ENCODE measurements around the gene NDUFS2. TPM values are rescaled to one million over a fixed set of nuclear protein-coding genes. Genes with fewer than 3 reads are reported as not detected.
A peak's percentile ranks its signal among the peaks of the same experiment; 100 is the strongest.

NDUFS2 gene
- total RNA-seq (67.5 TPM), polyA plus RNA-seq (100 to 1,000 TPM; 107 to 128 (median 117) TPM)

DNA sequence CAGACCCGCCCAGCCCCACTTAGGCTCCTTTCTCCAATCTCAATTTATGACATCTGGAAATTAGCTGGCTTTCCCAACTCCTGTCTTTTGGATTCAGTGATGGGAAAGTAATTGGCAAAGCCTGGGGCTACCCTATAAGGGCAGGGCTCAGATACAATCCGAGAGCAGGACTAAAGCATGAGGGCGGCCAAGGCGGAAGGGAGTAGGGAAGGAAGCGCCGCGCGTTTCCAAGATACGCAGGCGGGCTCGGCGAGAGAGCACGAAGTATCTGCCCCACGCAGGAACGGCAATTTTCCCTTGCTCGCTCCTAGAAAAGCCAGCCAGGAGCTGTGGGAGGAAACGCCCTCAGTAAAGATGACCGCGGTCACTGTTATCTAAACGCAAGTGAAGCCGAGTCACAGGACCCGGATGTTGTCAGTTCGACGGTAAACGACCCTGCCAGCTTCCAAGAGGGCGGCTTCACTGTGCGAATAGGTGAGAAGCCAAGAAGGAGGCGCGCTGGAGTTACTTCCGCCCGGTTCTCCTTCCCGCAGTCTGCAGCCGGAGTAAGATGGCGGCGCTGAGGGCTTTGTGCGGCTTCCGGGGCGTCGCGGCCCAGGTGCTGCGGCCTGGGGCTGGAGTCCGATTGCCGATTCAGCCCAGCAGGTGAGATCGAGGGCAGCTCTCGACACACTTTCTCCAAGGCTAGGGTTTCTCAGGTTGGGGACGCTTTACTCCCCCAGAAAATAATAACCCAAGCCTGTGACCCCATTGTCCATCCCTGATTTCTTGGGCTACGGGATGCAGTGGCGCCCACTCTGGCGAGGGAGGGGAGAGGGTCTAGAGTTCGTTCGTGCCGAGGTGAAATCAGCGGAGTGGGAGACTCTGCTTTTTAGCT lies at the start of gene NDUFS2:
TSS of gene NDUFS2 (plus strand) at position 532 of the 877 bp plus-strand sequence. CDS start at position 551, 19 bp downstream.
- peaks cover 4% of the 10 kb centered on the region for H3K27me3 Mint-ChIP-seq
- peak within 1 kb of the TSS; percentile 96 to 98 (median 98) for H3K4me3 Mint-ChIP-seq
- peaks cover 62% of the 10 kb centered on the region for H3K4me1 ChIP-seq (ENCODE audit: control insufficient read depth, insufficient read depth, low read length, poor library complexity, severe bottlenecking)
- peak within 1 kb of the TSS; percentile 90 for H3K27ac ChIP-seq (ENCODE audit: insufficient read depth, low read length, poor library complexity, severe bottlenecking)
- H3K9me3 ChIP-seq (ENCODE audit: control insufficient read depth in 2 of 2, low read length in 2 of 2), result no peaks in the 10 kb centered on the region
- peak; percentile 98 to 99 for ATAC-seq (ENCODE audit: low read depth in 2 of 2)
- no peaks in the 10 kb centered on the region for H3K9me3 Mint-ChIP-seq
- H3K36me3 ChIP-seq (ENCODE audit: control insufficient read depth, insufficient read depth, low read length), result peaks cover 25% of the 10 kb centered on the region
- H3K4me3 ChIP-seq (ENCODE audit: low read depth, low read length), result peak within 1 kb of the TSS; percentile 85
- peaks cover 21% of the 10 kb centered on the region for H3K36me3 Mint-ChIP-seq
- DNase-seq, result peak; percentile 94 to 99 (median 96)
- H3K4me1 Mint-ChIP-seq, result peaks cover 26 to 80% (median 56%) of the 10 kb centered on the region in 4 donors
- no peaks in the 10 kb centered on the region for H3K27me3 ChIP-seq (ENCODE audit: control insufficient read depth, insufficient read depth, low read length)
- peak within 1 kb of the TSS; percentile 98 to 99 (median 99) for H3K27ac Mint-ChIP-seq

- ATAC-seq (ENCODE audit: low read depth in 2 of 2) (no peak), DNase-seq (no peak)
- peaks cover 13% of the 10 kb centered on the region for H3K36me3 Mint-ChIP-seq
- no peaks in the 10 kb centered on the region for H3K9me3 Mint-ChIP-seq
- H3K27me3 ChIP-seq (ENCODE audit: control insufficient read depth, insufficient read depth, low read length), result no peaks in the 10 kb centered on the region
- peaks cover 25 to 32% (median 29%) of the 10 kb centered on the region in 4 donors for H3K4me1 Mint-ChIP-seq
- H3K27me3 Mint-ChIP-seq, result no peaks in the 10 kb centered on the region
- no peaks in the 10 kb centered on the region for H3K9me3 ChIP-seq (ENCODE audit: control insufficient read depth in 2 of 2, low read length in 2 of 2)
- H3K36me3 ChIP-seq (ENCODE audit: control insufficient read depth, insufficient read depth, low read length), result peaks cover 13% of the 10 kb centered on the region
- H3K4me1 ChIP-seq (ENCODE audit: control insufficient read depth, insufficient read depth, low read length, poor library complexity, severe bottlenecking), result peaks cover 11% of the 10 kb centered on the region
- H3K27ac ChIP-seq (ENCODE audit: insufficient read depth, low read length, poor library complexity, severe bottlenecking), result peak overlapping the region; percentile 95
- peak overlapping the region; percentile 100 for H3K27ac Mint-ChIP-seq
- peak overlapping the region; percentile 96 to 100 (median 98) for H3K4me3 Mint-ChIP-seq
- H3K4me3 ChIP-seq (ENCODE audit: low read depth, low read length), result peak overlapping the region; percentile 97
Observed at GRCh38 chr1:161153176-161153575, 49.0 kb upstream of the NDUFS2 start.

GRCh38 chr1:161153682-161154337 lies 48.4 kb upstream of the NDUFS2 start, which contains the start of gene UFC1:
Gene UFC1, plus strand, starts transcription at chr1:161153978. Its CDS starts 20 bp downstream, at chr1:161153998.
- Histone ChIP-seq H3K4me3 (ENCODE audit: low read depth, low read length) (peak within 1 kb of the TSS; percentile 97), H3K36me3 (ENCODE audit: control insufficient read depth, insufficient read depth, low read length) (peaks cover 18% of the 10 kb centered on the region), H3K27me3 (ENCODE audit: control insufficient read depth, insufficient read depth, low read length) (no peaks in the 10 kb centered on the region), H3K27ac (ENCODE audit: insufficient read depth, low read length, poor library complexity, severe bottlenecking) (peak within 1 kb of the TSS; percentile 95), H3K4me1 (ENCODE audit: control insufficient read depth, insufficient read depth, low read length, poor library complexity, severe bottlenecking) (peaks cover 12% of the 10 kb centered on the region), H3K9me3 (ENCODE audit: control insufficient read depth in 2 of 2, low read length in 2 of 2) (no peaks in the 10 kb centered on the region)
- H3K9me3 Mint-ChIP-seq, result no peaks in the 10 kb centered on the region
- peak within 1 kb of the TSS; percentile 96 to 100 (median 98) for H3K4me3 Mint-ChIP-seq
- peak within 1 kb of the TSS; percentile 100 for H3K27ac Mint-ChIP-seq
- peak; percentile 95 to 96 for ATAC-seq (ENCODE audit: low read depth in 2 of 2)
- DNase-seq, result peak; percentile 80 to 95 (median 91)
- H3K27me3 Mint-ChIP-seq, result no peaks in the 10 kb centered on the region
- peaks cover 16% of the 10 kb centered on the region for H3K36me3 Mint-ChIP-seq
- peaks cover 27 to 37% (median 34%) of the 10 kb centered on the region in 4 donors for H3K4me1 Mint-ChIP-seq

DNA sequence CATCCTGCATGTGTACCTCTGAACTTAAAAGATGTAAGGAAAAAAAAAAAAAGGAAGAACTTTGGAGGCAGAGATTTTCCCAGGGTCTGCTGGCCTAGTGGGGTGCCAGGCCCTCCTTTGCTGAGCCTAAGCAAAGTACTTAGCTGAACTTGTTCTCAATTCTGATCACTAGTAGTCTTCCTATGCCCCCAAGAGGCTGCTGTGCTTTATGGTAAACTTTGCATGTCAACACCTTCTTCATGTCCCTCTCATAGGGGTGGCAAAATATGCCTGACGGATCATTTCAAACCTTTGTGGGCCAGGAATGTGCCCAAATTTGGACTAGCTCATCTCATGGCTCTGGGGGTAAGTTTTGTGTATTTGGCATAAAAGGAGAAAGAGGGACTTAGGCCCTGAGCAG lies 44.3 kb upstream of the NDUFS2 start:
- Histone ChIP-seq H3K27me3 (ENCODE audit: control insufficient read depth, insufficient read depth, low read length) (no peaks in the 10 kb centered on the region), H3K27ac (ENCODE audit: insufficient read depth, low read length, poor library complexity, severe bottlenecking) (no peak overlapping the region), H3K4me1 (ENCODE audit: control insufficient read depth, insufficient read depth, low read length, poor library complexity, severe bottlenecking) (peaks cover 41% of the 10 kb centered on the region), H3K4me3 (ENCODE audit: low read depth, low read length) (no peak overlapping the region), H3K9me3 (ENCODE audit: control insufficient read depth in 2 of 2, low read length in 2 of 2) (no peaks in the 10 kb centered on the region), H3K36me3 (ENCODE audit: control insufficient read depth, insufficient read depth, low read length) (peaks cover 27% of the 10 kb centered on the region)
- H3K36me3 Mint-ChIP-seq, result peaks cover 27% of the 10 kb centered on the region
- H3K4me3 Mint-ChIP-seq, result peak overlapping the region; percentile 91 to 97 (median 95)
- H3K4me1 Mint-ChIP-seq, result peaks cover 38 to 74% (median 50%) of the 10 kb centered on the region in 4 donors
- no peaks in the 10 kb centered on the region for H3K9me3 Mint-ChIP-seq
- DNase-seq, result no peak
- H3K27me3 Mint-ChIP-seq, result no peaks in the 10 kb centered on the region
- no peak for ATAC-seq (ENCODE audit: low read depth in 2 of 2)
- peak overlapping the region; percentile 49 to 96 (median 92) for H3K27ac Mint-ChIP-seq

GRCh38 chr1:161158316-161159010 lies 43.7 kb upstream of the NDUFS2 start:
- peaks cover 37 to 75% (median 56%) of the 10 kb centered on the region in 4 donors for H3K4me1 Mint-ChIP-seq
- Histone ChIP-seq H3K27me3 (ENCODE audit: control insufficient read depth, insufficient read depth, low read length) (no peaks in the 10 kb centered on the region), H3K4me3 (ENCODE audit: low read depth, low read length) (peak overlapping the region; percentile 81), H3K4me1 (ENCODE audit: control insufficient read depth, insufficient read depth, low read length, poor library complexity, severe bottlenecking) (peaks cover 41% of the 10 kb centered on the region), H3K27ac (ENCODE audit: insufficient read depth, low read length, poor library complexity, severe bottlenecking) (peak overlapping the region; percentile 83), H3K36me3 (ENCODE audit: control insufficient read depth, insufficient read depth, low read length) (peaks cover 32% of the 10 kb centered on the region), H3K9me3 (ENCODE audit: control insufficient read depth in 2 of 2, low read length in 2 of 2) (no peaks in the 10 kb centered on the region)
- peak overlapping the region; percentile 91 to 97 (median 95) for H3K4me3 Mint-ChIP-seq
- ATAC-seq (ENCODE audit: low read depth in 2 of 2) (no peak), DNase-seq (no peak)
- no peaks in the 10 kb centered on the region for H3K9me3 Mint-ChIP-seq
- no peaks in the 10 kb centered on the region for H3K27me3 Mint-ChIP-seq
- peak overlapping the region; percentile 92 to 97 (median 96) for H3K27ac Mint-ChIP-seq
- H3K36me3 Mint-ChIP-seq, result peaks cover 32% of the 10 kb centered on the region

DNA sequence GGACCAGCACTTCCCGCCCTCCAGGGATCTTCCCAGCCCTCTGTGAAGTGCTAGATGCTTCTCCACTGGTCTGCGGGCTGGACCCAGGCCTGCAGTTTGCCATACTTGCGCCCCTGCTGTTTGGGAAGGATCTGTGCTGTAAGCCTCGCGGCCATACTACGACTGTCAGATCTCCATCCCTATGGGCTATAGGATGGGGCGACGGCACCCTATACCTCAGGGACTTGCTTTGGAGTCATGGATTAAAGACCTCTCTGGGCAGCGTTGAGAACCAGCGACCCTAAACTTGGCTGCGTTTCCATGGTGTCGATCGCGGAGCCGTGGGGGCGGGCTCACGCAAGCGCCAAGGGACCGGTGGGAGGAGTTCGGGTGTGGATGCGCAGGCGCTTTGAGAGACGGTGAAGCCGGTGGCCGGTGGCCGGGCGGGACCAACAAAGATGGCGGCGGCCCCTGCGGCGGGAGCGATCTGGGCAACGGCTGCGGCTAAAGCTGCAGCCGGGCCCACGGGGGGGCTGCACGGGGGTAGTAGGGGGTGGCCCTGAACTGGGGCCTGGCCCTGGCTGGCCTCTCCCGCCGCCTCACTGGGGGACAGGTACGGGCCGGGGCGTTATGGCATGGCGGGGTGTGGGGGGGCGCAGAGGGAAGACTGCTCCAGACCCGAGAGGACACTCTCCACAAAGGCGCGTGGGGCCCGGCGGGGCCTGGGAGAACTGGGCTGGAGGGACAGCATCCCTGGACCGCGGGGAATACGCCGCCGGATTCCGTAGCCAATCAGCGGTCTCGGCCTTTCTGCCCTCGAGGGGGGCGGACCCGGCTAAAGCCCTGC lies 42.9 kb upstream of the NDUFS2 start, which contains the start of gene USP21:
TSS of gene USP21 (plus strand) at position 414 of the 826 bp plus-strand sequence. CDS start 1,141 bp downstream, outside the sequence.
- Mint-ChIP-seq H3K4me1 (peaks cover 31 to 74% (median 52%) of the 10 kb centered on the region in 4 donors), H3K36me3 (peaks cover 39% of the 10 kb centered on the region), H3K27ac (peak within 1 kb of the TSS; percentile 92 to 97 (median 96)), H3K9me3 (no peaks in the 10 kb centered on the region), H3K4me3 (peak within 1 kb of the TSS; percentile 91 to 97 (median 95)), H3K27me3 (no peaks in the 10 kb centered on the region)
- H3K27me3 ChIP-seq (ENCODE audit: control insufficient read depth, insufficient read depth, low read length), result no peaks in the 10 kb centered on the region
- peak; percentile 89 to 93 (median 91) for DNase-seq
- H3K4me1 ChIP-seq (ENCODE audit: control insufficient read depth, insufficient read depth, low read length, poor library complexity, severe bottlenecking), result peaks cover 40% of the 10 kb centered on the region
- H3K4me3 ChIP-seq (ENCODE audit: low read depth, low read length), result peak within 1 kb of the TSS; percentile 94
- H3K27ac ChIP-seq (ENCODE audit: insufficient read depth, low read length, poor library complexity, severe bottlenecking), result peak within 1 kb of the TSS; percentile 83
- H3K36me3 ChIP-seq (ENCODE audit: control insufficient read depth, insufficient read depth, low read length), result peaks cover 33% of the 10 kb centered on the region
- no peaks in the 10 kb centered on the region for H3K9me3 ChIP-seq (ENCODE audit: control insufficient read depth in 2 of 2, low read length in 2 of 2)
- peak; percentile 89 to 91 for ATAC-seq (ENCODE audit: low read depth in 2 of 2)
